Erythroblast (primary cell): ENCODE results near the gene IGFBP1.

ENCODE experiments used
- DNase-seq, 2 experiments: peaks; one replicate each; lab custom pipeline; 2025; lab: John Stamatoyannopoulos, UW
- GATA1 ChIP-seq: IDR thresholded peaks from 2 replicates; pipeline ENCODE4 v1.6.1; 2011; ENCODE audit warnings: low read depth, mild to moderate bottlenecking, control low read depth, low read length, moderate library complexity
- POLR2A ChIP-seq: IDR thresholded peaks from 2 replicates; pipeline ENCODE4 v1.6.1; 2011; ENCODE audit warnings: mild to moderate bottlenecking, low read length

IGFBP1 gene

DNA sequence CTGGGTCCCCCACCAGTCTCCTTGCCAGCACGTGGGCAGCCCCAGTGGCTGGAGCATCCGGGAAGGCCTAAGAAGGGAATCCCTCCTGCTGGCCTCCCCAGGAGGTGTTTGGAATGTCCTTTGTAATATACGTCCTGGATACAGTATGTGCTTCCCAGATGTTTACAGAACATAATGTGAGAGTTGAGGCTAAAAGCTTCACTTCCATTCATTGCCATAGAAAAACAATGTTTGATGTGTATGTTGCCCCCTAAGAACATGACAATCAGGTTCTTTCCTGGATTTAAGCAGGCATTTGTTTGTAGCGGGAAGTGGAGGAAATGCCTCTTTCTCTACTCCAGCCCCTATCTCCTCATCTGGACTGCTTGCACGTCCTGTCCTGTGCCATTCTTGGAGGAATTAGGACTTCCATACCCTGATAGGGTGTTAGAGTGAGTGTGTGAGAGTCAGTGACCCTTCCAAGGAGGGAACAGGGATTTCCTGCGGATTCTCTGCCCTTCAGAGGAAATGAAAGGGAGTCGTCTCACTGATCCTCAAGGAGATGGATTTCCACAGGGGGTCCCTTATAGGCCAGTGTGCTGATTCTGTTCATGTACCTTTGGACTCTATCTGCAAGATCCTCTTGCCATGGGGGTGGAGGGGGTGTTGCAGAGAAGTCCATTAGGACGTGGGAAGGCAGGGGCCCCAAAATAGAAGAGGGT is 1.2 kb downstream of the IGFBP1 start:
- TF ChIP-seq POLR2A (no peak), GATA1 (no peak)
- DNase-seq = no peak

DNA sequence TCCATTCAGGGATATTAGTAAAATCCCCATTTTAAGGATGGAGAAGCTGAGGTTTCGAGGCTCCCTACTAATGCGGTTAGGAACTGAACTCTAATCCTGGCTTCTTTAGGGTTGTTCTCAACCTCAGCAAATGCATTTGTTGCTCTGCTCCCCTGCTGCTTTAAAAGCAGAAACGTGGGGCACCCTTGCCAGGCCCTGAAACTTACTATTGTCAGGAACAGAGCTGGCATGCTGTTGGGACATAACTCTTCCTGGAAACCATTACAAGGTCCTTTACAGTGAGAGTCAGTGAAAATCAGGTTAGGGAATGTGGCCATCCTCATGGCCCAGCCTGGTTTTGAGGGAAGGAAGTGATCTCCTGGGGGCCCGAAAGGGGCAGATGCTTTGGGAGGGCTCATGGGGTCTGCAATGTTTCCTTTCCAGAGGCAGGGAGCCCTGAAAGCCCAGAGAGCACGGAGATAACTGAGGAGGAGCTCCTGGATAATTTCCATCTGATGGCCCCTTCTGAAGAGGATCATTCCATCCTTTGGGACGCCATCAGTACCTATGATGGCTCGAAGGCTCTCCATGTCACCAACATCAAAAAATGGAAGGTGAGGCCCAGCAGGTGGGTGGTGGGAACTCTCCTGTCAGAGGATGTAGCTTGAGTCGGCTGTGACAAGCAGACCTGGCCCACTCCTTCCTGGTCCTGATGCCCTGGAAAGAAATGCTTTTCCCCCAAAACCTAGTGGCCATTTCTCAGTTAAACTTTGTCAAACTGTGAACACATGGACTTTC is 2.0 kb downstream of the IGFBP1 start:
- TF ChIP-seq GATA1 (no peak), POLR2A (no peak)
- DNase-seq = no peak

DNA sequence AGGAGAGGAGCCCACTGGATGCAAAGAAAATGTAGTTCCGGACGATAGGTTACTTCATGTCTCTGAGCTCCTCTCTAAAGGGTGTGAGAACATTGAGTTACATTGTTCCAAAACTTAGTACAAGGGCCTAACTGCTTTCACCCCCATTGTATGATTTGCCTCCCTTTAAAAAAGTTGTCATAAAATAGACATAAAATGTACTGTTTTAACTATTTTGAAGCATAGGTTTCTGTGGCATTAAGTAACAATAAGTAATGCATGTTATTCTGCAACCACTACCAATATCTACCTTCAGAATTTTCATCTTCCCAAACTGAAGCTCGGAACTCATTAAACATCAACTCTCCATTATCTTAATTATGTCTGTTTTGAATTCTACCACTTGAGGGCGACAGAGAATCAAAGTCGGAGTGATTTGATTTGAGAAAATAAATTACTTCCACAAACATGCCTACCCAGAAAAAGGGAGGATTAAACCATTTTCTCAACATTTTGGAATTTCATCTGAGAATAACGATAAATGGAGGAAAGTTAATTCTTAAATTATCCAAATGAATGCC is 2.7 kb downstream of the IGFBP1 start:
- DNase-seq = peak in 1 of 2 experiments; percentile 30
- TF ChIP-seq POLR2A (no peak), GATA1 (no peak)

DNA sequence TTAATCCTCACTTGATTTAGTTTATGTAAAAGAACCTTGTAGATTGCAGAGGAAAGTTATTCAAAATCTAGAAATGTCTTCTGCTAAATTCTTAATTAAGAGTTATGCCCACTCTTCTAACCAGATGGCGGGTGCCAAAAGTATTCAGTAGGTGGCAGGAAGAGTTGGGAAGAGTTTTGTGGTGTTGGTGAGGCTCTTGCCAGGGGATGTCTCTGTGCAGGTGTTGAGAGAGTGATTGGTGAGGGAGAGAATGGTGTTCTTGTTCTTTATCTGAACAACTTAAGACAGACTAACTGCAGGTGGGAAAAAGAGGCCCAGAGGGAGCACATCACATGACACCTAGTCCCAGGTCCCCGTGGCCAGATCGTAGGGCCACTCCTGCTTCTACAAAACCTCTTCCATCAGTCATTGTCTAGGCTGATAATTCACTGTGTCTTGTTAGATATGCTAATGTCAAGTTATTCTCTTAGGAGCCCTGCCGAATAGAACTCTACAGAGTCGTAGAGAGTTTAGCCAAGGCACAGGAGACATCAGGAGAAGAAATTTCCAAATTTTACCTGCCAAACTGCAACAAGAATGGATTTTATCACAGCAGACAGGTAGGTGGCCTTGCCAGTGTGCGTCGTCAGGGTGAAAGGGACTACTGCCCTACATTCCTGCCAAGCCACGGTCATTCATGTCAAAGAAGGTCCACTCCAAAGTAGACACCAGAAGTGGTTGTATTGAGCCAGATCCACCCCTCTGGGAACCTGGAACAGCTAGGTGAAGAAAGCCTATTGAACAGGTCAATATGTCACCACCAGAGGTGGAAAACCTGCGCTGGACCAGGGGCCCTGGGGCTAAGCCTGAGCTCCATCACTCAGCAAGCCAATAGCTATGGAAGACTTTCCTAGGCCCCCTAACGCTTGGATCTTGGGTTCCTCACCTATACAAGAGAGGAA is 3.4 kb downstream of the IGFBP1 start:
- DNase-seq = no peak
- TF ChIP-seq GATA1 (no peak), POLR2A (no peak)

GRCh38 chr7:45892407-45893035 is 4.2 kb downstream of the IGFBP1 start:
- TF ChIP-seq POLR2A (no peak), GATA1 (no peak)
- DNase-seq = no peak

- DNase-seq = no peak
- no peak for TF ChIP-seq GATA1
- no peak for TF ChIP-seq POLR2A
These were observed 5.2 kb downstream of the IGFBP1 start for GRCh38 chr7:45893374-45893995.

- TF ChIP-seq POLR2A (no peak), GATA1 (no peak)
- no peak for DNase-seq
These were observed 5.8 kb downstream of the IGFBP1 start for GRCh38 chr7:45893996-45894664.

- no peak for DNase-seq
- TF ChIP-seq GATA1 (no peak), POLR2A (no peak)
These were observed 6.4 kb downstream of the IGFBP1 start for GRCh38 chr7:45894665-45895062.

- TF ChIP-seq POLR2A (no peak), GATA1 (no peak)
- no peak for DNase-seq
These were observed 8.9 kb downstream of the IGFBP1 start for GRCh38 chr7:45897042-45897690.

DNA sequence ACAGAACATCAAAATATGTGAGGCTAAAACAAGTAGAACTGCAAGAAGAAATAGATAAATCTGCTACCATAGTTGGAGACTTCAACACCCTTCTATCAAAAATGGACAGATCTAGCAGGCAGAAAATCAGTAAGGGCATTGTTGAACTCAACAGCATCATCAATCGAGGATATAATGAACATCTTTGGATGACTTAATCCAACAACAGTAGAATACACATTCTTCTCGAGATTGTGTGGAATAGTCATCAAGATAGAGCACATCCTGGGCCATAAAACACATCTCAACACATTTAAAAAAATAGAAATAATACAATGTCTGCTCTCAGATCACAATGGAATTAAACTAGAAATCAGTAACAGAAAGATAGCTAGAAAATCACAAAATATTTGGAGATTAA is 9.9 kb downstream of the IGFBP1 start:
- TF ChIP-seq POLR2A (no peak), GATA1 (no peak)
- DNase-seq = no peak

- TF ChIP-seq GATA1 (no peak), POLR2A (no peak)
- no peak for DNase-seq
These were observed 13.3 kb downstream of the IGFBP1 start for GRCh38 chr7:45901566-45901965.
